GM18873 (cell line): ENCODE results near the gene MOGAT1.

Experiments
- ATAC-seq: cut with Tn5 transposase; IDR thresholded peaks from one replicate; pipeline ENCODE4 v1.9.1; 2021; ENCODE audit warnings: mild to moderate bottlenecking, moderate library complexity, moderate number of reproducible peaks; ENCODE audit not compliant: unreplicated experiment, low FRiP score

The MOGAT1 gene, protein sequence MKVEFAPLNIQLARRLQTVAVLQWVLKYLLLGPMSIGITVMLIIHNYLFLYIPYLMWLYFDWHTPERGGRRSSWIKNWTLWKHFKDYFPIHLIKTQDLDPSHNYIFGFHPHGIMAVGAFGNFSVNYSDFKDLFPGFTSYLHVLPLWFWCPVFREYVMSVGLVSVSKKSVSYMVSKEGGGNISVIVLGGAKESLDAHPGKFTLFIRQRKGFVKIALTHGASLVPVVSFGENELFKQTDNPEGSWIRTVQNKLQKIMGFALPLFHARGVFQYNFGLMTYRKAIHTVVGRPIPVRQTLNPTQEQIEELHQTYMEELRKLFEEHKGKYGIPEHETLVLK

DNA sequence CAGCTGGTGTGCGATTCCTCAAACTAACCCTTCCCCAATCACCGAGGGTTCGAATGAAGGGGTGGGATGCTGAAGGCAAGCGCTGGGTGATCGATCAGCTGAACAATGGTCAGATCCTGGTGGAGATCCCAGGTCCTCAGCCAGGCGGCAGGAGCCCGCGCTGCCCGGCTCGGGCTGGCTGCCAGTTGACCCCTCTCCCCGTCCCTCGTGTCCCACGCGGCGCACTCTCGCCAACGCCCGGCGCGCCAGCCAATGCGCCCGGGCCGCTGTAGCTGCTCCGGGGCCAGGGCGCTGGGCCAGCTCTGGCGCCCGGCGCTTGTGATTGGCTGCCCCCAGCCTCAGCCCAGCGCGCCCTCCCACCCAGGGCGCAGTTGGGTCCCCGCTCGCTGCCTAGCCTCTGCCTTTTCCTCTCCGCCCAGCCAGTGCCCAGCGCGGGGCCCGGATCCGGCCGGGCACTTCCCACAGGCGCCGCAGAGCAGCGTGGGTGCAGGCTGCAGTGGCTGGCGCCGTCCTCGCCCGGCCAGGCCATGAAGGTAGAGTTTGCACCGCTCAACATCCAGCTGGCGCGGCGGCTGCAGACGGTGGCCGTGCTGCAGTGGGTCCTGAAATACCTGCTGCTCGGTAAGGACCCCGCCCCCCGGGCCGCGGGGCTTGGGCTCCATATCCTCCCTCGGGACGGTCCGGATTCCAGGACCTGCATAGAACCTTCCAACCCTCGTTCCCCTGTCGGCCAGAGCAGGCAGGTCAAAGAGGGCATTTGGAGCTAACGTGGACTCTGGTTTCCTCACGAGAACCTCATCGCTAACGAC lies at the start of gene MOGAT1:
Gene MOGAT1, plus strand, starts transcription at position 400 of the 809 bp plus-strand sequence. Its CDS starts 128 bp downstream, at position 528.
- ATAC-seq, result no peak

- ATAC-seq, result no peak
Observed at GRCh38 chr2:222621893-222622292, 49.6 kb upstream of the MOGAT1 start.

DNA sequence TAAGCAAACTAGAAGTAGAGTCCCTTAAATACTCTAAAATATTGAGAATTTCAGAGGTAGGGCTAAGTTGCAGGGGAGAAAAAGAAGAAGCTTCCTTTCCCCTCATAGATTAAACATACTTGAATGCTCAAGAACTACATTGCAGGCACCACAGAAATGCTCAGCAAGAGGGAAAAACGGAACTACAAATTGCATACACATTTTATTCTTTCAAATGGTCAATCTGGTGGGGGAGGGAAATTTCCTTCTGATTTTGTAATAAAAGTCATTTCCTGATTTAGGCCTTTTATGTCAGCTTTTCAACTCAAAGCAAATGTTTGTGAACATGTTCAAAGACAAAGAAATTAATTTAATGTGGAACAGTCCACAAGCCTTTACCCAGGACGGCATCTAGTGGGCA lies 48.5 kb upstream of the MOGAT1 start:
- ATAC-seq, result no peak

DNA sequence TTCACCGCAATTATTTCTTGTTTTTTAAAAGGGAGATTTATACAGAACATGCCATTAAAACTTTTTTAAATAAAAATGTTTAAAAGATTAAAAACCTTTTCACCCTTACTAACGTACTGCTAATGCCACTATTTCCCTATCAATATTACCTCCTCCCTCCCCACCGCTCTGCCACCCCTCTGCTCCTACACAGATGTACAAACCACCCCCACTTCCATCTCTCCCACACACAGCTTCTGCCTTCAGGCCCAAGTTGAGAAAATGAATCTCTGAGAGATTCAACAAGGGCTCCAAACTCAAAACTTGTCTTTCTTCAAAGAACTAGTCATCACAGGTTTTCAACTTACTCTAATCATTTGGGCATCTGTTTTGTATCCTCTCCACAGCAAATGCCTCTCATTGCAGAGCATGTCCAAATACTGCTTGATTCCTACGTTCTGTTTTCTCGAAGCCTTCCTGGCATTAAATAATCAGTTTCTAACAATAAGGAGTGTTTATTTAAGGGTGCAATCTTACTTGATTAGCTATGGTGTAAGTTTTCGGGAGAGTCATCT lies 47.6 kb upstream of the MOGAT1 start:
- ATAC-seq, result no peak

DNA sequence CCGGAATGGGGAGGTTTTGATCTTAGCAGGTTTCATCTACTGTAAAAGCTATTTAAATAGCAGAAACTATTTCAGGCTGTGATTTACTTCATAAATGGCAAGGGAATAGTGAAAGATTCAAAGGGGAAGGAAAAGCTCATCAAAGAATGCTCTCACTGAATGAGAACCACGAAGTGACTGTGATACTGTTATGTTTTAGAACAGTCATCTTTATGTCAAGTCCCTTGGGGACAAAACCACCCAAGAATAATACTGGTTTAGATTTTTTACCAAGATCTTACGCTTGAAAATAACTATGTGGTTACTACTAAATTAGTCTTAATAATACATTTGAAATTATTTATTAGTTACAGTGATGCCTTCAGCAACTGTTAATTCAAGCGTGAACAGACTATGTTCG lies 43.7 kb upstream of the MOGAT1 start:
- ATAC-seq, result no peak

DNA sequence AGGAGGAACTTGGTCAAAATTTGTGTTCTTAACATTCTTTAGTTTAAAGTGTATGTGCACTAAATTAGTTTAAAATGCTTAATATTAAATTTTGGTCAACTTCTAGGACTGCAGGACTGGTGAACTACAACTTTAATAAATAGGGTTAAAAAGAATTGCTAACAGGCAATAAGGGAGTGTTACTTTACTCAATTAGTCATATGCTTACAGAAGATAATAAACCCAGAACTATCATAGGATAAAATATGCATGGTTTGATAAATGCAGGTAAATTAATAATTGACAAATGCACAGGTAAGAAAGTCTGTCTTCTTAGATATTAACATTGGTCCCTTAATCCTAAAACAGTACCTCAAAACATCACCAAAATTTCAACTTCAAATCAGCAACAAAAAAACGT lies 36.2 kb upstream of the MOGAT1 start:
- no peak for ATAC-seq

- no peak for ATAC-seq
Observed at GRCh38 chr2:222637067-222637466, 34.4 kb upstream of the MOGAT1 start.

GRCh38 chr2:222641336-222641735 lies 30.1 kb upstream of the MOGAT1 start:
- no peak for ATAC-seq

DNA sequence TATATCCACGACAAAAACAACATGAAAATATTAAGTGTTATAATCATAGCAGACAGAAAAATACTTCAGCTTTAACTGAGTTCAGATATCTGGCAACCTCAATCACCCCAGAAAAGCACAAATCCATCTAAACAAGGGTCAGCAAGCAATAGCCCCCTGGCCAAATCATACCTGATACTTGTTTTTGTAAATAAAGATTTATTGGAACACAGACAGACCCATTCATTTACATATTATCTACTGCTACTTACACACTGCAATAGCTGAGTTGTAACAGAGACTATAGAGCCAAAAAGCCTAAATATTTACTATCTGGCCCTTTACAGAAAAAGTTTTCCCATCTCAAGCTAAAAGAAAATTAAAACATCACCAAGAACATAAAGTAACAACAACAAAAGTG lies 28.3 kb upstream of the MOGAT1 start:
- no peak for ATAC-seq

DNA sequence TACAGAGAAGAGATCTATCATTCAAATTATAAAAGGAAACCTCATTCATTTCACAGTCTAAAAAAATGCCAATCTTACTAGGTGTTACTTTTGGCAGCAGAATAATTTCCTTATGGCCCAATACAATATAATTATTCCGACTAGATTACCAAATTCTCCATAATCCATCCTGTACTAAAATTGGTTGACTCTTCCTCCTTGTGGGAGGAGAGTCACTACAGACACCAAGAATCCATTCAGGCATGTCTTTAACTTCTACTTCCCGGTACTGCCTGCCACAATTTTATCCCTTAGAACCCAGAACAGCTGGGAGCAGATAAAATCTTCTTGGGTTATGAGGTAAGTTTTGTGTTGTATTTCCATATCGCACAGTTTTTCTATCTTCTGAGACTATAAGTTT lies 25.4 kb upstream of the MOGAT1 start:
- ATAC-seq, result no peak

GRCh38 chr2:222649801-222650200 lies 21.7 kb upstream of the MOGAT1 start:
- ATAC-seq, result no peak

DNA sequence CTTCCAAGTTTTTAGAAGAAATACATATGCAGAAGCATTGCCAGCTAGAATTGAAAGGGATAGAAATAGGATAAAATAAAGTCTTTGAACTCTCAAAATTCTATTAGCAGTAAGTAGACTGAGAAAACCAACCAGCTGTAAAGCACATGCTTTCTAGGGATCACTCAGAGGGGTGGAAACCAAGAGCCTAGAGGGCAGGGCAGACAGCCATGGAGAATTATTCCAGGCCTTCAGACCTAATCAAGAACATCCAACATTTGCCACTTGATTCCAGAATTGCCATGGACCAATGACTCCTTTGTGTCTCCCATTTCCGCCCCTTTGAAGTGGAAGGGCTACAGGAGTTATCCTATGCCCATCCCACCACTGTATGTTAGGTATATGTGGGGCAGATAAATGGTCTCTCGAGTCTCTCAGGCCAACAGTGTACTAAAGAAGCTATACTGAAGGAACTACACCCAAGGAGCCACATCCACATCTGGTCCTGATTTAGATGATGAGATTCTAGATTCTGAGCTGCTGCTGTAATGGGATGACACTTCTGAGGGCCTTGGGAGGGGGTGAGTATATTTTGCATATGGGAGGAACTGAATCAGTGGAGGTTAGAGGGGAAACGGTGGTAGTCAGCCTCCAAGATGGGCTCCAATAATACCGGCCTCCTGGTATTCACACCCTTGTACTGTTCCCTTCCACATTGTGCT lies 19.6 kb upstream of the MOGAT1 start:
- ATAC-seq, result no peak

- ATAC-seq, result no peak
Observed at GRCh38 chr2:222652491-222653255, 18.8 kb upstream of the MOGAT1 start.

GRCh38 chr2:222653280-222653679 lies 18.2 kb upstream of the MOGAT1 start:
- no peak for ATAC-seq

DNA sequence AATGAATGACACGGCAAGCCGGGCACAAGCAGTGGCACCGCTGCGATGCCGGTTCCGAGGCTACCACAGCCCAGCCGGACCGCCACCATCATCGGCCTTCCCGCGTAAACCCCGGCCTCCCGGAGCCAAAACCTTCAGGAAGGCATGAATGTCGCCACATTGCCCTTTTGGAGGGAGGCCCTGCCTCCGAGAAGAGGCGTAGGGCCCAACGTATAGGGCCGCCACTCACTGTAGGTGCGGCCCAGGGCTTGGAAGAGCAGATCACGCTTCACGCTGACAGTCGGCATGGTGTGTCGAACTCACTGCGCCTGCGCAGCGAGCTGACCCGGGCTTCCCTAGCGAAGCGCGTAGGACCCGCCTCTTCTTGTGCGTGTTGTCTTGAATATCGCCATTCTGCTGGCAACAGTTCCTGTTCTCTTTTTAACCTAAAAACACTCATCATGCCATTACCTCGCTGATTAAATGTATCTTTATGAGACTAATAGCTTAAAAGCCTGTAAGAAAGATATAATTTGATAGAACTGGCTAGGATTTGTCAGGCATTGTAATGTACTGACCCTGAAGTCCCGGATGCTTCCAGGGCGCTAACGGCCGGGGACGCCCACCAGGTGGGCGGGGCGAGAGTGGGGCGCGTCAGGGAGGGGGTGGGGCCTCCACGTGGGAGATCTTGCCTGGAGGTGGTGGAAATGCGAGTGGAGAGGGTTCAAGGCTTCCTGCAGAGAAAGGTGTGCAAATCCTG lies 15.5 kb upstream of the MOGAT1 start, which contains the start of gene FARSB:
Gene FARSB, minus strand, starts transcription at position 306 of the 739 bp plus-strand sequence. Its CDS starts 19 bp downstream, at position 287.
- ATAC-seq, result peak; percentile 88

DNA sequence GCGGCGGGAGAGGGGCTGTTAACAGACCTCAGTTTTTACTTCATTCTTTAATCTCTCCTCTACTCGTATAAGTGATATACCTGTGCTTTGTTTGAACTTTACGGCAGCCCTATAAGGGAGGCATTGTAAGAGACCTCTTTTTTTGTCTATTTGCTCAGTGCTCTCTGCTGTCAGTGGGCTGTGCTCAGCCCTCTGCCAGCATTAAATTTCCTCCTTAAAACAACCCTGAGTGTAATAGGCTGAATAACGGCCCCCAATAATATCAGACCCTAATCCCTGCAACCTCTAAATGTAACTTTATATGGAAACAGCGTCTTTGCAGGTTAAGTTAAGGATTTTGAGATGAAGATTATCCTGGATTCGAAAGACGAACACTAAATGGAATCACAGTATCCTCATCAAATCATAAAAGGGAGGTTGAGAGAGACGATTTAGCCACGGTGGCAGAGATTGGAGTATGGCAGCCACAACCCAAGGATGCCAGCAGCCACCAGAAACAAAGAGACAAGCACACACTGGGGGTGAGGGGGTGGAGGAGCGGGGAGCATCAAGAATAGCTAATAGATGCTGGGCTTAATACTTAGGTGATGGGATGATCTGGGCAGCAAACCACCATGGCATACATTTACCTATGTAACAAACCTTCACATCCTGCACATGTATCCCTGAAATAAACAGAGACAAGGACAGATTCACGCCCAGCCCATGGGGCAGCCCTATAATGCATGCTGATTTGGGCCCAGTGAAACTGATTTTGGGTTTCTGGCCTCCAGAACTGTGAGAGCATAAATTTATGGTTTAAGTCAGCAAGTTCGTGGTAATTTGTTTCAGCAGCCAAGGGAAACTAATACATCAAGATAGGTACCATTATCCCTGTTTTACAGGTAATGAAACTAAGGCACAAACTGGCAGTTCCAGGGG lies 14.7 kb upstream of the MOGAT1 start:
- peak; percentile 26 for ATAC-seq

GRCh38 chr2:222663479-222663878 lies 8.0 kb upstream of the MOGAT1 start:
- ATAC-seq, result no peak

DNA sequence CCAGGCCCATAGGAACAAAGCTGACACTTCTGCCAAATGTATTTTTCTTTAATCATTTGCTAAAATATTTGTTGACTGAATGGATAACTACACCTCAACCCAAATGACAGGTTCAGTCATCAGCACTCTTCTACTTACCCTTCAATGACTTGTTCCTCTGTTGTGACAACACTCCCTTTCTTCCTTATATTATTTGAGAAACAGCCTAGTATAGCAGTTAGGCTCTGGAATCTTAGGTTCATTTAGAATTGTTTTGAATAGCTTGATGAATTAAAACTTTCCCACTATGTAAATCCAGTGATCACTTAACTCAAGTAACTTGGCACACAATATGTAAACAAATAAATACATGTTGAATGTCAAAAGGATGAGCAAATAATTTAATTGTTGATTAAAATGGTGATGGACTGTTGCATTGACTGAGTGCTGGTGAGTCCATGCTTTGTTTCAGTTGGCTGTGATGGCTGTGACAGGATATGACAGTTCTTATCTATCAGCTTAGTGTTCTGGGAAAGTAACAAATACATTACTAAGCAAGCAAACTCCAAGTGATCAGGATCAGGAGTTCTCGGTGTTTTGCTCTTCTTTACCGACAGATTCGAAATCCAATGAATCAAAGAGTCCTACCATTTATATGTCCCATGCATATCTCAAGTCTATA lies 2.8 kb upstream of the MOGAT1 start:
- ATAC-seq, result no peak
